Adipocyte (in vitro differentiated cells): Measurements from ENCODE around the gene AKR1C4.

Experiments
- DNase-seq: peaks from one replicate; pipeline ENCODE4 v3.0.0-alpha.2; 2015; ENCODE audit warnings: low read depth
- H3K27me3 ChIP-seq: replicated peaks from 2 replicates; pipeline ENCODE4 v1.7.0; 2013; ENCODE audit warnings: mild to moderate bottlenecking, low read length, moderate library complexity; ENCODE audit not compliant: control insufficient read depth, insufficient read depth
- H3K36me3 ChIP-seq: 2 replicates; pipeline ENCODE4 v1.7.0; 2013; ENCODE audit warnings: low read length, mild to moderate bottlenecking, moderate library complexity; ENCODE audit not compliant: control insufficient read depth, insufficient read depth, severe bottlenecking
- H3K4me1 ChIP-seq: 2 replicates; pipeline ENCODE4 v1.7.0; 2013; ENCODE audit warnings: mild to moderate bottlenecking, low read length, moderate library complexity; ENCODE audit not compliant: control insufficient read depth, insufficient read depth
- H3K4me3 ChIP-seq: 2 replicates; pipeline ENCODE4 v1.7.0; 2013; ENCODE audit warnings: mild to moderate bottlenecking, low read length, moderate library complexity
- H3K9ac ChIP-seq: 2 replicates; pipeline ENCODE4 v1.7.0; 2013; ENCODE audit warnings: mild to moderate bottlenecking, low read length, moderate library complexity
- H3K9me3 ChIP-seq: 2 replicates; pipeline ENCODE4 v1.7.0; 2013; ENCODE audit warnings: mild to moderate bottlenecking, low read length, moderate library complexity; ENCODE audit not compliant: control insufficient read depth

AKR1C4 gene

GRCh38 chr10:5268234-5268633, 71.6 kb downstream of the AKR1C4 start:
- Histone ChIP-seq H3K4me3 (no peak overlapping the region), H3K9me3 (peaks cover 29% of the 10 kb centered on the region), H3K36me3 (no peaks in the 10 kb centered on the region), H3K9ac (no peak overlapping the region), H3K4me1 (peaks cover 4% of the 10 kb centered on the region), H3K27me3 (no peaks in the 10 kb centered on the region)
- no peak for DNase-seq
